Muscle layer of colon (tissue), 2 donors: ENCODE results near the gene CCNK.
A peak's percentile ranks its signal among the peaks of the same experiment; 100 is the strongest.

Experiments used
- H3K27ac ChIP-seq: one replicate; pipeline ENCODE4 v1.7.0; 2013; ENCODE audit warnings: low read depth, mild to moderate bottlenecking, low read length, moderate library complexity
- H3K27me3 ChIP-seq, 2 donors: one replicate each; pipeline ENCODE4 v1.7.0; 2013; ENCODE audit warnings: low read length in 2 of 2, mild to moderate bottlenecking in 2 of 2; ENCODE audit not compliant: insufficient read depth in 2 of 2, control insufficient read depth in 1 of 2
- H3K36me3 ChIP-seq: one replicate; pipeline ENCODE4 v1.7.0; 2013; ENCODE audit warnings: mild to moderate bottlenecking, low read length; ENCODE audit not compliant: insufficient read depth
- H3K4me1 ChIP-seq: one replicate; pipeline ENCODE4 v1.7.0; 2013; ENCODE audit warnings: mild to moderate bottlenecking, low read length; ENCODE audit not compliant: insufficient read depth
- H3K4me3 ChIP-seq, 2 donors: one replicate each; pipeline ENCODE4 v1.7.0; 2013; ENCODE audit warnings: low read length in 2 of 2, low read depth in 1 of 2, mild to moderate bottlenecking in 1 of 2, moderate library complexity in 1 of 2
- H3K9ac ChIP-seq: one replicate; pipeline ENCODE4 v1.7.0; 2013; ENCODE audit warnings: low read length
- H3K9me3 ChIP-seq: one replicate; pipeline ENCODE4 v1.7.0; 2013; ENCODE audit warnings: mild to moderate bottlenecking, low read length
- donor health status: abdominal sarcoma.
- donor health status: Adenocarcinoma of cecum.

CCNK gene

DNA sequence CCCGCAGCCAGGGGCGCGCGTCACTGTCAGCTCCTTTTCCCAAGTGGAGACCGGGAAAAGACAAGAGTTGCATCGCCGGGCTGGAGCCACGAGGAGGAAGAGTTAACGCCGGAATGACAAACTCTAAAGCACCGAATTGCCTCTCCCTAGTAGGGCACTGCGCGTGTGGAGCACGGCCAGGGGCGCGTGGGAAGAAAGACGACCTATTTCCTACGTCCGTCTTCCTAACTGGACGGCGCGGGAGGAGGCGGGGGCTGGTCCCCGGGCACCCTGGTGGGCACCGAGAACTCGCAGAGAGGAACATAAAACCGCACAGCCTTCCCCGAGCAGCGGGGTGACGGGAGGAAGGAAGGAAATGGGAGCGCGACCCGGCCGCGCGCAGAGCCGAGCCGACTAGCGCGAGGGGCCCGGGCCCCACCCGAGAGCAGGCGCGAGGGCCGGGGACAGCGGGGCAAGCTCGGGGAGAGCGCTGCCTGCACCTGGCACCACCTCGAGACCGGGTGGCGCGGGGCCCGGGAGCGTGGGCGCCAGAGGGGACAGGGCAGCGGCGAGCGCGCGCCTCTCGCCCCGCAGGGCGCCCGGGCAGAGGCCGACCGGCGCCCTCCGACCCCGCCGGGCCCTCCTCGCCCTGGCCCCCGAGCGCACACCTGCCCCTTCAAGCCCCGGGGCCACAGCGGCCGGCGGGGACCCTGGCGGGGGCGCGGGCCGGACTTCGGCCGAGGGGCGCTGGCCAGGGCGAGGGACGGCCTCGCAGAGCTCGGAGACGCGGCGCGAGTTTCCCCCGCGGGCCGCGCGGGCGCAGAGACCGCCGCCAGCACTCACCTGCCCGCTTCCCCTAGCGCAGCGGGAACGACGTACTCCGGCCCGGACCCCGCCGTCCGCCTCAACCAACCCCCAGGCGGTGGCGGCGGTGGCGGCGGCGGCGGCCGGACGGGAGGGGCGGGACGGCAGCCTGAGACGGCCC is 1.0 kb upstream of the CCNK start, which contains the start of gene SETD3:
TSS of gene SETD3 (minus strand) at position 954 of the 964 bp plus-strand sequence. CDS start 15,054 bp downstream, outside the sequence.
- H3K27ac ChIP-seq, result peak within 1 kb of the TSS; percentile 79
- H3K27me3 ChIP-seq, result no peaks in the 10 kb centered on the region
- H3K9ac ChIP-seq, result peak within 1 kb of the TSS; percentile 93
- H3K9me3 ChIP-seq, result no peaks in the 10 kb centered on the region
- H3K36me3 ChIP-seq, result no peaks in the 10 kb centered on the region
- H3K4me1 ChIP-seq, result peaks cover 36% of the 10 kb centered on the region
- peak within 1 kb of the TSS; percentile 87 to 100 for H3K4me3 ChIP-seq

DNA sequence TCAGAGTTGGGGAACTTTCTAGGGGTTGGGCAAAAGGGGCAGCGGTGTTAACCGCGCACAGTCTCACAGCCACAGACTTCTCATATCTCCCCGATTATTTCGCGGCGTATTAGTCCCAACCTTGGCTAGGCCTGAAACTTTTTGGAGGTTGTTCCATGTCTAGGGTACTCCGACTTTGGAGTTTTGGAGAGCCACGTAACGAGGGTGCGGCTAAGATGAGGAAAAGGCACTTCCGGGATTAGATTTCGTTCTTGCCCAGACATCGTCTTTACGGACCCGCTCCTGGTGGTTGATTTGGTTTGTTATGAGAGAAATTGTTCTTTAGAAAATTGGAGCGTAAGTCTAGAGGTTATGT is 513 bp downstream of the CCNK start:
- Histone ChIP-seq H3K36me3 (no peaks in the 10 kb centered on the region), H3K9me3 (no peaks in the 10 kb centered on the region), H3K9ac (peak overlapping the region; percentile 93), H3K27ac (peak overlapping the region; percentile 79), H3K27me3 (no peaks in the 10 kb centered on the region), H3K4me1 (peaks cover 36% of the 10 kb centered on the region), H3K4me3 (peak overlapping the region; percentile 87 to 100)

DNA sequence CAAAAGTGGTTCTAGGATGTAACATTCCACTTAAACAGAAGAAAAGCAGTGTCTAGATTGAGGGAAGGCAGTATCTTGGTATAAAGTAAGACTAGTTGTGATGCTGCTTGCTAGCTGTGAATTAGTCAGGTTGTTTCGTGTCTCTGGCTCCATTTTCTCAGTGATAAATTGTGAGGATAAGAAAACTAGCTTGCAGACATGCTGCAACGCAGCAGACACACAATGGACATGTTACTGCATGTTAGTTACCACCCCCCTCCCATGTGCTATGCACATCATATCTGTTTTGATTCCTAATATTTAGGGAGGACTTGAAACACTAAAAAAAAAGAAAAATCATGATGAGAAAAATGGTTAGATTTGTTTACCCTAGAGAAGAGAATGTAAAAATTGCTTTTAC is 2.9 kb downstream of the CCNK start:
- no peak overlapping the region for H3K27ac ChIP-seq
- no peaks in the 10 kb centered on the region for H3K9me3 ChIP-seq
- H3K36me3 ChIP-seq, result no peaks in the 10 kb centered on the region
- no peaks in the 10 kb centered on the region for H3K27me3 ChIP-seq
- H3K4me1 ChIP-seq, result peaks cover 22% of the 10 kb centered on the region
- no peak overlapping the region for H3K4me3 ChIP-seq
- H3K9ac ChIP-seq, result no peak overlapping the region

DNA sequence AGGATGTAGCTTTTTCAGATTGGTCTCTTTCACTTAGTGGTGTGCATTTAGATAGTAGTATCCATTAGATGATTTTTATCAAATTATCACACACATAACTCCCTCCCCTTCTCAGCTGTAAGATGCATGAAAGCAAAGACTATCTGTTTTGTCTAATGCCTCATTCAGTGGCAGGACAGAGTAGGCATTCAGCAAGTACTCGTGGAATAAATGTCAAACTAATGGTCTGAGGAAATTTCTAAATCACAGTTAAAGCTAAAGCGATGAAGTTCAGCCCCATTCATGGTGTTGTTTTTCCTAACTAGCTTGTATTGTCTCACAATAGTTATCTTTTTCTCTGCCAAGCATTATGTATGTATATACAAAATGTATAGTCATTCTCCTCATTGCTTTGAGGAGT is 16.1 kb downstream of the CCNK start:
- Histone ChIP-seq H3K27ac (no peak overlapping the region), H3K36me3 (peaks cover 74% of the 10 kb centered on the region), H3K9ac (no peak overlapping the region), H3K4me1 (no peaks in the 10 kb centered on the region), H3K4me3 (no peak overlapping the region), H3K27me3 (no peaks in the 10 kb centered on the region), H3K9me3 (no peaks in the 10 kb centered on the region)

- Histone ChIP-seq H3K4me1 (no peaks in the 10 kb centered on the region), H3K36me3 (peaks cover 74% of the 10 kb centered on the region), H3K27ac (no peak overlapping the region), H3K4me3 (no peak overlapping the region), H3K27me3 (no peaks in the 10 kb centered on the region), H3K9me3 (no peaks in the 10 kb centered on the region), H3K9ac (no peak overlapping the region)
Measured at GRCh38 chr14:99497894-99498293, 16.7 kb downstream of the CCNK start.

DNA sequence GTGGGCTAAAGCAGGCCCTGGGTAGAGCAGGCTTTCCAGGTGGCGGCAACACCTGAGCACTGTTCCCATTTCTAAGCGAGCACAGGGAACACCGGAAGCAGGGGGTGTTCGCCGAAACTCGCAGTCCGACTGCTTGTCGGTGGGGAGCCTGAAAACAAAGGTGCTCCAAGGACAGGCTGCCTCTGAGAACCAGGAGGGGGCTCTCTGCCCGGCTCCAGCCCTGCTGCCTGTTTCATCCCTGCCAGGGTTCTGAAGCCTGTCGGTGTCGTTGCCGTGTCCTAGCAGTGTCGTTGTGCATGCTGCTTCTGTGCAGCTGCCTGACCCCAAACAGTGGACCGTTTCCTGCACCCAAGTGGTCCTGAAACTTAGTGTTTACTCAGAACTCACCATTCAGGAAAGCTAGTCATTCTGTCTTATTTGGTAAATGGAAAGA is 21.8 kb downstream of the CCNK start:
- peaks cover 84% of the 10 kb centered on the region for H3K36me3 ChIP-seq
- H3K27me3 ChIP-seq, result no peaks in the 10 kb centered on the region
- H3K9ac ChIP-seq, result no peak overlapping the region
- no peaks in the 10 kb centered on the region for H3K4me1 ChIP-seq
- no peaks in the 10 kb centered on the region for H3K9me3 ChIP-seq
- H3K4me3 ChIP-seq, result no peak overlapping the region
- H3K27ac ChIP-seq, result no peak overlapping the region

DNA sequence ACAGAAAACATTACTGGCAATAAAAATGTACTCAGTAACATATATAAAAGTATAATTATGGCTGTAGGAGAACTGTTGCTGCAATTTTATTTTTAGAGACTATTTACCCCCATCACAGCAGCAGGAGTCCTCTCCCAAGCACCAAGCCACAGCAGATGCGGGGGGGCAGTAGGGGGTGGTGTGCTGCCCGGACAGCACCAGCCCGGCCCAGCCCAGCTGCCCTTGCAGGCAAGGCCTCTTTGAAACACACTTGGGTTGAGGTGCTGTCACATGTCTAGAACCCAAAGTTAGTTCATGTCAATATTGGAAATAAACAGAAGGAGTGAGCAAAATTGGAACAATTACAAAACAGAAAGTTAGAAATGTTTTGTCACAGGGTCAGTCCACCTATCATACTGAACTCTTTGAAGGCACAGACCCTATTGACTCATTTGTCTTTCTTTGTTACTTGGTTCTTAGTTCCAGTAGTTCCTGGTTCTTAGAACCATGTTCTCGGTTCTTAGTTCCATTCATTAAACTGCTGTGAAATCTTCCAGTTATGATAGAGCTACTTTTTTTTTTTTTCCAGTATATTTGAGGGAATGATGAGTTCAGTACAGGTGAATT is 22.7 kb downstream of the CCNK start:
- Histone ChIP-seq H3K9ac (no peak overlapping the region), H3K27ac (no peak overlapping the region), H3K9me3 (no peaks in the 10 kb centered on the region), H3K27me3 (no peaks in the 10 kb centered on the region), H3K4me1 (no peaks in the 10 kb centered on the region), H3K36me3 (peaks cover 84% of the 10 kb centered on the region), H3K4me3 (no peak overlapping the region)

DNA sequence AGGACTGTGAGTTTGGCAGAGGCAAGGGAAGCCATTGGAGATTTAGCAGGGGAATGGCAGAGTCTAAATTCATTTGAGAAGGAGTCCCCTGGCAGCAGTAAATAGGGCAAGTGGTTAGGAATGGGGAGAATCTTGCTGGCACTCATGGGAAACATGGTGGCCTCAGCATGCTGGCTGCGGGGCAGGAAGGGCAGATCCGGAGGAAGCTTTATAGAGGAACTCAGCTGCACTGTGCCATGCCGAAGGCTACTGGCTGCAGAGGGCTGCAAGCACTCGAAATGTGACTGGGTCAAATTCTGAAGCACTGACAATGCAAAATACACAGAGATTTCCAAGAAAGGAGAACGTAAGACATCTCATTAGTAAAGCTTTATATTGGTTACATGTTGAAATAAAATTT is 23.9 kb downstream of the CCNK start:
- Histone ChIP-seq H3K4me1 (no peaks in the 10 kb centered on the region), H3K9me3 (no peaks in the 10 kb centered on the region), H3K36me3 (peaks cover 92% of the 10 kb centered on the region), H3K9ac (no peak overlapping the region), H3K4me3 (no peak overlapping the region), H3K27me3 (no peaks in the 10 kb centered on the region), H3K27ac (no peak overlapping the region)

DNA sequence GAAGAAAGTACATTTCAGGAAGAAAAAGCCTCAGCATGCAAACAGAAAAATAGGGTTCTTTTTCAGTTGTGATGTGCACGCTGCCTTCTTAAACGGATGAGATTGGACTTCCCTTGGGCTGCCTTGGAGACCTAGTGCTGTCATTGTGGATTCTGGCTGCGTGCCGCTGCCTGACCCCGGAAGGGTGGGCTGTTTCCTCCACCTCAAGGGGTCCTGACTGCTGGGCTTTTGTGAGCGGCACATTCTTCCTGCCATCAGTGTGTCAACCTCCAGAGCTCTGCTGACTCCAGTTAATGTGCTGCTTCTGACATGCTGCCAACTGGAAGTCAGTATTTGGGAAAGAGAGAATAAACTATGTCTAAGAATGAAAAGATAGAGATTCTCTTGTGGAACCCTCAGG is 25.1 kb downstream of the CCNK start:
- no peaks in the 10 kb centered on the region for H3K9me3 ChIP-seq
- H3K27me3 ChIP-seq, result no peaks in the 10 kb centered on the region
- H3K36me3 ChIP-seq, result peaks cover 83% of the 10 kb centered on the region
- no peak overlapping the region for H3K4me3 ChIP-seq
- peaks cover 7% of the 10 kb centered on the region for H3K4me1 ChIP-seq
- H3K27ac ChIP-seq, result no peak overlapping the region
- H3K9ac ChIP-seq, result no peak overlapping the region

- Histone ChIP-seq H3K27me3 (no peaks in the 10 kb centered on the region), H3K36me3 (peaks cover 73% of the 10 kb centered on the region), H3K27ac (no peak overlapping the region), H3K9me3 (no peaks in the 10 kb centered on the region), H3K4me1 (peaks cover 25% of the 10 kb centered on the region), H3K4me3 (no peak overlapping the region), H3K9ac (no peak overlapping the region)
Measured at GRCh38 chr14:99507860-99508640, 26.8 kb downstream of the CCNK start.

DNA sequence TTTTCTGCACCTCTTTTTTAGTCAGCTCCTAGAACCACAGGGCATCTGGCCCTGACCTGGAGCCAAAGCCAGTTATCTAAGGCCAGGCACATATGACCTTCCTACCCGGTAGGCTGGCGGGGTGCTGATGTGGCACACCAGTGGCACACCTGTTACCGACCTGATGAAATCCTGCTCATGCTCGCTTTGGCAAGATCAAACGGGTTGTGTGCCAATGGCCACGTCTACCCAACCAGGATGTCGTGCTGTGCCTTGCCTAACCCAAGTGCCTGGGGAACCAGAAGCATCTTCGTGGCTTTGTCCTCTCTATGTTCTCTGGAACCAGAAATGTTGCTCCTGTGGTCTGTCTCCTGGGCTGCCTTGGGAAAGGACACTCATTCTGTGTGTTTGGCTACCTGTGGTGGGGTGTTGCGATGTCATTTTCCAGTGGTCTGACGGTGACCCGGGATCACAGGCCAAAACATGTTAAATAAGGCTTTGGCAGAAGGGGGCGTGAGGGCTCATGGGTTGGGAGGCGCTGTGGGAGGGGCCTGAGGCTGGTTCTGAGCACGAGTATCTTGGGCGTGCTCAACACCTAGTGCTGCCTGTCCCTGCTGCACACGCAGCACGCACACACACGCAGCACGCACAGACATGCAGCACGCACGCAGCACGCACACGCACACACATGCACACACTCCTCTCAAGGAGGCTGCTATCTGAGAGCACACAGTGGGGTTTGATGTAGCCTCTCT is 27.9 kb downstream of the CCNK start:
- Histone ChIP-seq H3K27ac (no peak overlapping the region), H3K9me3 (no peaks in the 10 kb centered on the region), H3K27me3 (no peaks in the 10 kb centered on the region), H3K9ac (no peak overlapping the region), H3K4me1 (peaks cover 27% of the 10 kb centered on the region), H3K36me3 (peaks cover 73% of the 10 kb centered on the region), H3K4me3 (no peak overlapping the region)
